H54 (cell line): Measurements from ENCODE around the gene PWP2.
A peak's percentile ranks its signal among the peaks of the same experiment; 100 is the strongest.
"Not testable (repeated sequence)": the region's sequence is repeated elsewhere in the genome, so short reads cannot be mapped to it uniquely, and the experiment has no call there.

Experiments
- DNase-seq: peaks from one replicate; pipeline ENCODE4 v3.0.0; 2011; ENCODE audit warnings: low spot score, mixed read lengths; ENCODE audit not compliant: insufficient read length
- FAIRE-seq: peaks from 3 replicates; lab custom pipeline; 2011; peaks lifted over from hg19 to GRCh38; lab: Jason Lieb, UNC
- POLR2A ChIP-seq: IDR thresholded peaks from 2 replicates; pipeline ENCODE4 v1.6.1; 2011; ENCODE audit warnings: low read depth, mild to moderate bottlenecking, low read length

PWP2 gene

DNA sequence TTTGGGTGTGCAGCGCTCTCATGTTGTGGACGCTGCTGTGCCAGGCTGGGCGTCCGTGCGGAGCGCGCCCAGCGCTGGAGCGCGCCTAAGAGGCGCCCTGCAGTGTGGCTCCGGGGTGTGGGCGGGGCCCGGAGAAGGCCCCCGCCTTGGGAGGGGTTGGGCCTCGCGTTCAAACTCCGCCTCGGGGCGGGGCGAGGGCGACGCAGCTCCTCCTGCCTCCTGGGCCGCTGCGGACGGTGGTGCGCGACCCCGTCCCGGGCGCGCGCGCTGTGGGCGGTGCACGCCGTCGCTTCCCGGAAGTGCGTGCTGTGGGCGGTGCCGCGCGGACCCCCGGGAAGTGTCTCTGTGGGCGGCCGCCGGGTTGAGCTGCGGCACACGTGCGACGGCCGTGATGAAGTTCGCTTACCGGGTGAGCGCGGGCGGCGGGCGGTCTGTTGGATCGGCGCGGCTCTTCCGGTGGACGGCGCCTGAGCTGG is at the start of gene PWP2:
Gene PWP2 (plus strand): TSS at position 374 of the 476 bp plus-strand sequence. CDS start 18 bp downstream, at position 392.
- not testable (repeated sequence) for FAIRE-seq, DNase-seq
- TF ChIP-seq POLR2A: peak; percentile 37; the same call in 1 of the 2 replicates

DNA sequence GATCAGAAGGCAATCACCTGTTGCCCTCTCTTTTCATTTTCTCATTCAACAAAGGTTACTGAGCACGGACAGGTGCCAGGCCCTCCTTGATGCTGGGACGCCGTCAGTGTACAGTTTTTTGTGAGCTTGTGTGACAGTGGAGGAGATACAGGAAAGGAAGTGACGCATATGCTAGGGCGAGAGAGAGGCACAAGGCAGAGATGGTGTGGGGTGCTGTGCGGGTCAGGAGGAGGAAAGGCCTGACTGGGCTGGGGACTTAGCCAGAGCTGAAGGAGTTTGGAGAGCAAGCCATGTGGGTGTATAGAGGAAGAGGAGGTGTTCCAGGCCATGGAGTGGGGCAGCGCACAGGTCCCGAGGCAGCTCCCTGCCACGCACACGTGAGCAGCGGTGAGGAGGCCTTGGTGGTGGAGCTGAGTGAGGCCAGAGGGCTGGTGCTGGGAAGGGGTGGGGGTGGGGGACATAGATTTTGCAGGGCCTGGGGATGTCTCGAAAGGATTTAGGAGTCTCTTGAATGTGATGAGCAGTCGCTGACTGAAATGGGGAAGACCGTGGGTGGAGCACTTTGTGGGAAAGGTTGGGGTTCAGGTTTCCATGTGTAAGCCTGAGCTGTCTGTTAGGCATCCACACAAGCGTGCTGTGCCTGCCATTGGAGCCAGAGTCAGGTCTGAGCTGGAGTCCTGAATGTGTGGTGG is 49.1 kb upstream of the PWP2 start:
- TF ChIP-seq POLR2A: no peak
- no peak for DNase-seq
- no peak for FAIRE-seq

DNA sequence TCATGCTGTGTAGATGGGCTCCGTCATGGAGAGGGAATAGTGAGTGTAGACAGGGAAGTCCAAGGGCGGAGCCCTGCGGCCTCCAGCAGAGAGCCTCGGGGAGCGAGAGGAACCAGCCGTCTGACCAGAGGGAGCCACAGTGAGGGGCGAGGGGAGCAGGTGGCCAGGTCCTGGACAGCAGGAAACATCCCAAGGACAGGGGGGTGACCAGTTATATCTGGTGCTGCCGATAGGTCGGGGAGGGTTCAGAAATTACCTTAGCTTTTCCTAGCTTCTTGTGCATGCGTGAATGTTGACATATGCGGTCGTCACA is 48.6 kb upstream of the PWP2 start:
- no peak for DNase-seq
- no peak for TF ChIP-seq POLR2A
- FAIRE-seq: no peak

DNA sequence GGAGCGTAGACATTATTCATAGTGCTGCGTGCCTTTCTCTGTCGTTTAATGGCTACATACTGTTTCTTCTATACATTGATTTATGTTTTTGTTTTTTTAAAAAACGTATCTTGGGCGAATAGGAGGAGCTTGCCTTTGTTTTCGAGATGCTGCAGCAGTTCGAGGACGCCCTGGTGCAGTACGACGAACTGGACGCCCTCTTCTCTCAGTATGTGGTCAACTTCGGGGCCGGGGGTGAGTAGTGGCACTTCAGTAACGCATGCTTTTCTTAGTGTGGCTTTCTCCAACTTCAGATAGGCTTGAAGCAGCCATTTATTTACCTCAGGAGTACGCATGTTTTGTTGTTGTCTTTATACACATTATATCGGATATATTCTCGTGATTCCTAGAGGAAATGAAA is 48.2 kb upstream of the PWP2 start:
- DNase-seq (no peak), FAIRE-seq (no peak)
- TF ChIP-seq POLR2A: no peak

DNA sequence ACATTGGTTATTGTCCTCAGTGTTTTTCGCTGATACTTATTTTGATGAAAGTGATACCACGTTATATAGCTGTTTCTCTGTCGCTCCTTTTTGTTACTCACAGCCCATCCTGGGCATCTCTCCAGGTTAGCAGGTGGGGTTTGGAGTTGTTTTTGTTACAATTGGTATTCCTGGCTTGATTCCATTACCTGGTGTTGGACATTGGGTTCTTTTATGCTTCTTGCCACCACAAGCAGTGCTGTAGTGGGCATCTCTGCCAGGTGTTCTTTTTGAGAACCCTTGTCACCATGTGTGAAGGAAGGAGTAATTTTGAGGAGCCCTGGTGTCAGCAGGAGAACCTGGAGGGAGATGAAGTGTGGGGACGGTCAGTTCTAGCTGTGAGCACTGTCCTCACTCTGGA is 47.5 kb upstream of the PWP2 start:
- no peak for TF ChIP-seq POLR2A
- FAIRE-seq (no peak), DNase-seq (no peak)

DNA sequence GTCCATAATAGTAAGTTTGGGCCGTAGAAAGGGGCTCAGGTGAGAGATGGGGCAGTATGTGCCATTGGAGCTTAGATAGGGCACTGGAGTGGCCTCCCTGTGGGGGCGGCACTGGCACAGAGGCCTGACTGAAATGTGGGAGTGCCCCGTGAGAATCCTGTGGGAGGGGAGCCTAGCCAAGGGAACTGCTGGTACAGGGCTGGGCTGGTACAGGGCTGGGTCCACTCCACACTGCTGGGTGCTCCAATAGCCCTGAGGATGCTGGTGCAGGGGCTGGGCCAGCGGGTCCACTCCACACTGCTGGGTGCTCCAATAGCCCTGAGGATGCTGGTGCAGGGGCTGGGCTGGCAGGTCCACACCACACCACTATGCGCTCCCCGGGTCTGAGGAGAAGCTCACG is 44.8 kb upstream of the PWP2 start:
- FAIRE-seq (no peak), DNase-seq (no peak)
- TF ChIP-seq POLR2A: no peak

DNA sequence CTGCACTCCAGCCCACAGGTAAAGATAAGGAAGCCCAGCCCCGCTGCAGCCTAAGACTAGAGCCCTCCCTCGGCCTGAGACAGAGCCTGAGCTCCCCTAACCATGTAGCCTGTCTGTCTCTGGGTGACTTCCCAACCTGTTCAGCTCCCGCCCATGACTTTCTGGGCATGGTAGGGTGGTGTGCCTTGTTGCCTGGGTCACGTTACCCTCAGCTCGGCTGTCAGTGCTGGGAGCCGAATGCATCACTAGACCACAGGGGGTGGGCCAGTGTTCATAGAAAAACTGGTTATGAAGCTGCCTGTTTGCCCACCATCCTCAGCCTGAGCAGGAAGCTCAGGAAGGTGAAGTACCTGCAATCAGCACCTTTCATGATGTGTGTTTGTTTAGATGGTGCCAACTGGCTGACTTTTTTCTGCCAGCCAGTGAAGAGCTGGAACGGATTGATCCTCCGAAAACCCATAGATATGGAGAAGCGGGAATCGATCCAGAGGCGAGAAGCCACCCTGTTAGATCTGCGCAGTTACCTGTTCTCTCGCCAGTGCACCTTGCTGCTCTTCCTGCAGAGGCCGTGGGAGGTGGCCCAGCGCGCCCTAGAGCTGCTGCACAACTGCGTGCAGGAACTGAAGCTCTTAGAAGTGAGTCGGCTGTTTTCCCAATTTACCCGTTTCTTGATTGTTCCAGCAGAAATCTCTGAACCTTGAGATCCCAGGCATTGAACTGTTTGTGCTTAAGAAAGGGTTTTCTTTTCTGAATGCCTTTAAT is 43.9 kb upstream of the PWP2 start:
- no peak for DNase-seq
- no peak for TF ChIP-seq POLR2A
- no peak for FAIRE-seq

DNA sequence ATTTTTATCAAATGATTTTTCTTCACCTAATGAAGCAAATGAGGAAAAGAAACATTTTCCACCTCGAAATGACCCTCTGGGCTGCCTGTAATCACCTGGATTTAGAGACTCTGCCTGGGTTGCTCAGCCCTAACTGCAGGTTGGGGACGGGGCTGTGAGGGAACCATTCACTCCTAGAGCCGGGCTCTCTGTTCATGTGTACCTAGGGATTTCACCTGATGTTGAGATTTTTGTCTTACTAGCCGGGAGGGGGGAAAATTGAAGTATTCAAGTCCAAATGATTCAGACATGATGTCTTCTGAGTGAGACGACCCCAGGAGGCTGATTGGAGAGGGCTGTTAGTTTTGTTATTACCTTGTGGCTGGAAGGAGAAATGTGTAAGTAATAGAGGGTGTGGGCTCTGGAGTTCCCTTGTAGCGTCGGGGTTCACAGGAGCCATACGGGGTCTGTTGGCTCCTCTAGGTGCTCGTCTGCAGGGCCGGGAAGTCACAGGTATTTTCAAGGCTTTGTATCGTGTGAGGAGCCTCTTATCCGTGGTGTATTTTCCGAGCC is 42.3 kb upstream of the PWP2 start:
- no peak for FAIRE-seq
- DNase-seq: no peak
- TF ChIP-seq POLR2A: no peak

DNA sequence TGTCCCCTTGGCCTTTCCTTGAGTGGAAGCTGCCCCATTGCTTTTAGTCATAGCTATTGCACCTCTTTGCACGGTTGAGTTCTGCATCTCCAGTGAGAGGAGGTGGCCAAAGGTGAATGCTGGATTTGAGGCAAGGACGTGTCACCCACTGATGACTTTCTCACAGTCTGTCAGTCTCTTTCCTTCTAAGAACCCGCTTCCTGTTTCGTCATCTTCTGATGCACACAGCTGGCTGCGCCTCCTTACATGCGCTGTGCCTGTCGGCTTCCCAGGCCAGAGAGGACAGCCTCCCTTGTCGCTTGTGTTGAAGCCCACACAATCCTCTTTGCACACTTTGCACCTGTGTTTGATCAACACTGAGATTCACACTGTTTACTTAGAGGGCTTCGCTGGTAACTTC is 41.8 kb upstream of the PWP2 start:
- no peak for DNase-seq
- no peak for TF ChIP-seq POLR2A
- no peak for FAIRE-seq

DNA sequence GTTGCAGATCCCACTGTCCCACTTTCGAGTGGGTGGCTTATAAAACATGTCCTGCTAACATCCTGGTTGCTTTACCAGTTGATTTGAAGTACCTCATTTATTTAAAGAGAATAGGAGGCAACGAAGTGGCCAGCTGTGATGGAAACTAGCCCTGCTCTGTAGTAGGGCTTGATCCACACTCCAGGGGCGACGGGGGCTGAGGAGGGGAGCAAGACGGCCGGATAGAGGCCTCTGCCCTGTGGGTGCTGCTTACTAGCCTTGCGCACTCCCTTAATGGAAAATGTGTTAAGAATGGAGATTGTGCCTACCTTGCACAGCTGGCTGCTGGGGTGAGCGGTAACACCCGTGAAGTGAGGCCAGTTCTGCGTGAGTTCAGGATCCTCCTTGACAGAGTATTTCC is 41.1 kb upstream of the PWP2 start:
- TF ChIP-seq POLR2A: no peak
- DNase-seq (no peak), FAIRE-seq (no peak)

DNA sequence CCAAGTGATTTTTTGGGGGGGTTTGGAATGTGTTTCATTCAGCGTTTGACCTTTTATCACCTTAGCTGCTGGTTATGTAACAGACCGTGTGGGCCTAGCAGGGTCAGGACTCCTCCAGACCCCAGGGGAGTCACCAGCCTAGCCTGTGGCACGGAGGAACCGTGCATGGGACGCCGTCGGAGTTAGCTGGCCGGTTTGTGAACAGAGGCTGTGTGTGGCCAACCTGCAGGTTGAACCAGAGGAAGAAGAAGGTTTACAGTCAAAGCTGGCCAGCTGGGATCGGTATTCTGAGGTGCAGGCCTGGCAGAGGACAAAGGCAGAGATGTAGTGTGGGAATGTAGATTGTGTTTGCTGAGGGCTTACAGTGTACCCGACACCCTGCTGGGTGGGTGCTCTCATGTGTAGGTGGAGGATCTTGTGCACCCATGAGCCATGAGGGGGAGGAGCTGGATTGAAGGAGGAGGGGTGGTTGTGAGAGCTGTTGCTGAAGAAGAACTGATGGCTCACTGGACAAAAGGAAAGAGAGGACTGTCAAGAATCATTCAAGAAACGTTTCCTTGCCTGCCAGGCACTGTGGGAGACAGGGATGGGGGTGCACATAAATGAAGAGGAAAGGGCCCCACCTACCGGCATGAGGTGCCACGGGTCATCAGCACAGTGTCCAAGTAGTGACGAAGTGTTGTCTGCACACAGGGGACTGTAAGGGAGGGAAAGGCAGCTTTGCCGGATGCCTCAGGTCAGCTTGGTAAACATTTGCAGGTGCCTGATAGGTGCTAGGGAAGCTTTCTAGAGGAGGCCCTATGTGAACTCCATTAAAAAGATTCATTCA is 40.0 kb upstream of the PWP2 start:
- DNase-seq (no peak), FAIRE-seq (no peak)
- TF ChIP-seq POLR2A: no peak

DNA sequence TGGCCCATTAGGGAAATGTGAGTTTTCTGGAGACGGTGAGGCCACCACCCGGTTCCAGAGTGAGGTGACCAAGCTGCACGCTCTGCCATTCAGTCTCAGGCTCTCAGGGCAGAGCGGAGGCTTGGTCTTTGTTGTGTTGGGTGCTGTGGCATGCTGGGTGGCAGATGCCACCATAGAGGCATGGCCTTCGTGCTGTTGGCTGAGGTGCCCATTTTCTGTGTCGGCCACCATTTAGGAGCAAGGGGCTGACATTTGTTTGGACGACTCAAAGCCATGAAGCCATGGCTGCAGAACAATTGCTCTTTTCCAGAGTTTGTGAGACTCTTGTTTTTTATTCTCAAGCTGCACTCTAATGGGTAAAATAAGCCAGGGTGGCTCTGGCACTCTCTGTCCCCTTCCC is 36.8 kb upstream of the PWP2 start:
- no peak for FAIRE-seq
- DNase-seq: no peak
- no peak for TF ChIP-seq POLR2A

DNA sequence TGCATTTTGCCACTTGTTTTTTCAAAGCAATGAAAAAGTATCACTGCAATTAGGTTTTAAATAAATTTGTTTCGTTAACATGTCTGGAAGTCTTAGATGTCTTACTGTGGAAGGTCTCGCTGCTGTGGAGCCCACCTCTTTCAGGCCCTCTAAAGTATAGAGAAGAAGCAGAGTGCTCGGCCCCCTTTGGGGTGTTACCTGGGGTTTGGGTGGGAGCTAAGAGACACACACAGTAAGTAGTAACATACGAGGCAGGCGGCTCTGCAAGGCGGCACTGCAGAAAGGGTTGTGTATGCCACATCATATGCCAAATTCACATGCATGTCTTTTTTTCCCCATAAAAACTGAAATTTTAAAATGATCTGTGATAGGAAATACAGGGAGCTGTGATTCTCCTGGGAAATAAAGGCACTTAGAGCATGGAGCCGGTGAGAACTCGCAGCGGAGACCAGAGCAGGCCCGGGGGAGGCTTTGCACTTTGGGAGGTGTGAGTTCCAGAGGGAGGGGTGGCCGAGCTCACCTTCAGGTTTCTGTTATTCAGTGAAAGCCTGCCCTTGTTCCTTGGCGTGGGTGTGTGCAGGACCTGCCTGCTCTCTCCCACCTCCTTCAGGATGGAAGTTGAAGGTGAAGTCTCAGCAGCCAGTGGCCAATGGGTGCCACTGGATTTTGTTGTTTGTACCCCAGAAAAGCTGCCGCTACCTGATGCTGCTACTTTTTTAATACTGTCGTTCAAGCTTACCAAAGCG is 35.7 kb upstream of the PWP2 start:
- no peak for TF ChIP-seq POLR2A
- DNase-seq: no peak
- no peak for FAIRE-seq
